Esophagus muscularis mucosa (tissue), 3 donors: ENCODE measurements around the gene PI4K2B.

Experiments used
- CTCF ChIP-seq, 3 experiments: fragments of 200-600 bp in 2 of 3; fragments of 450-650 bp in 1 of 3; sonication (generic) in 2 of 3; IDR thresholded peaks; one replicate each; pipeline ENCODE4 v1.5.1; 2017 to 2019; ENCODE audit warnings: antibody characterized with exemption in 3 of 3, mild to moderate bottlenecking in 2 of 3, moderate library complexity in 1 of 3
- POLR2A ChIP-seq: fragments of 450-650 bp; IDR thresholded peaks from one replicate; pipeline ENCODE4 v1.6.1; 2017; ENCODE audit warnings: antibody characterized with exemption, moderate library complexity, mild to moderate bottlenecking, low read depth

- TF ChIP-seq CTCF (IDR thresholded peaks at IDR 0.05) (no peak), POLR2A (no peak)
Observed at GRCh38 chr4:25299476-25300203, 65.8 kb downstream of the PI4K2B start.
